Measurements from ENCODE around the gene TFDP1. TPM values are rescaled to one million over a fixed set of nuclear protein-coding genes. Genes with fewer than 3 reads are reported as not detected.

Gene TFDP1
- total and polyA plus RNA-seq, 7 donors = 26.5 to 57.1 (median 40.2) TPM

- peak; percentile 58 for DNase-seq
- 97% methylated on average over 24 of the region's 24 CpGs for WGBS, 2 donors
These were observed 51.9 kb downstream of the TFDP1 start for GRCh38 chr13:113636266-113636963.

GRCh38 chr13:113637262-113638160 is 53.0 kb downstream of the TFDP1 start:
- H3K9me3 ChIP-seq = no peaks in the 10 kb centered on the region
- no peak overlapping the region for H3K27ac ChIP-seq
- WGBS, 2 donors = 95% methylated on average over 30 of the region's 30 CpGs
- peak; percentile 36 for DNase-seq
- H3K4me1 ChIP-seq = peaks cover 0 to 14% (median 4%) of the 10 kb centered on the region in 4 donors
- peaks cover 17 to 78% (median 34%) of the 10 kb centered on the region in 4 donors for H3K36me3 ChIP-seq
- TF ChIP-seq POLR2A (IDR thresholded peaks at IDR 0.05) (no peak), POLR2AphosphoS5 (IDR thresholded peaks at IDR 0.05) (no peak), CTCF (IDR thresholded peaks at IDR 0.05) (no peak), EP300 (IDR thresholded peaks at IDR 0.05) (no peak)
- intact Hi-C loops (cut with DNase I) = no loop called here
- H3K4me3 ChIP-seq = no peak overlapping the region
- no peaks in the 10 kb centered on the region for H3K27me3 ChIP-seq

More at GRCh38 chr13:113636266-113636963, 51.9 kb downstream of the TFDP1 start:
- peaks cover 0 to 14% (median 4%) of the 10 kb centered on the region in 4 donors for H3K4me1 ChIP-seq
- TF ChIP-seq POLR2A (IDR thresholded peaks at IDR 0.05) = no peak
- TF ChIP-seq POLR2AphosphoS5 (IDR thresholded peaks at IDR 0.05) = no peak
- no peak for TF ChIP-seq EP300 (IDR thresholded peaks at IDR 0.05)
- no peak for TF ChIP-seq CTCF (IDR thresholded peaks at IDR 0.05)
- no peak overlapping the region for H3K4me3 ChIP-seq
- no peak overlapping the region for H3K27ac ChIP-seq
- intact Hi-C loops (cut with DNase I) = no loop called here
- peaks cover 17 to 89% (median 34%) of the 10 kb centered on the region in 4 donors for H3K36me3 ChIP-seq
- H3K9me3 ChIP-seq = no peaks in the 10 kb centered on the region
- H3K27me3 ChIP-seq = no peaks in the 10 kb centered on the region

- TF ChIP-seq POLR2AphosphoS5 (IDR thresholded peaks at IDR 0.05) = no peak
- no peak for TF ChIP-seq EP300 (IDR thresholded peaks at IDR 0.05)
- TF ChIP-seq POLR2A (IDR thresholded peaks at IDR 0.05) = no peak
- no peak for TF ChIP-seq CTCF (IDR thresholded peaks at IDR 0.05)
These were observed 53.7 kb downstream of the TFDP1 start for GRCh38 chr13:113638173-113638746.

GRCh38 chr13:113638806-113639205 is 54.3 kb downstream of the TFDP1 start:
- no peaks in the 10 kb centered on the region for H3K9me3 ChIP-seq
- TF ChIP-seq EP300 (IDR thresholded peaks at IDR 0.05) (no peak), CTCF (IDR thresholded peaks at IDR 0.05) (no peak), POLR2A (IDR thresholded peaks at IDR 0.05) (no peak), POLR2AphosphoS5 (IDR thresholded peaks at IDR 0.05) (no peak)
- no peaks in the 10 kb centered on the region for H3K27me3 ChIP-seq
- intact Hi-C loops (cut with DNase I) = no loop called here
- peaks cover 17 to 65% (median 29%) of the 10 kb centered on the region in 4 donors for H3K36me3 ChIP-seq
- 97 to 98% methylated on average over 8 of the region's 8 CpGs for WGBS, 2 donors
- H3K4me3 ChIP-seq = no peak overlapping the region
- peak overlapping the region in 1 of 4 donors; percentile 63 for H3K27ac ChIP-seq
- peaks cover 0 to 14% (median 4%) of the 10 kb centered on the region in 4 donors for H3K4me1 ChIP-seq
- DNase-seq = peak; percentile 54

More at GRCh38 chr13:113638173-113638746, 53.7 kb downstream of the TFDP1 start:
- 97 to 98% methylated on average over 37 of the region's 37 CpGs for WGBS, 2 donors
- peak; percentile 28 for DNase-seq
- no peaks in the 10 kb centered on the region for H3K9me3 ChIP-seq
- no peak overlapping the region for H3K27ac ChIP-seq
- intact Hi-C loops (cut with DNase I) = no loop called here
- peaks cover 0 to 14% (median 4%) of the 10 kb centered on the region in 4 donors for H3K4me1 ChIP-seq
- H3K27me3 ChIP-seq = no peaks in the 10 kb centered on the region
- no peak overlapping the region for H3K4me3 ChIP-seq
- H3K36me3 ChIP-seq = peaks cover 17 to 70% (median 34%) of the 10 kb centered on the region in 4 donors

Data from sigmoid colon (tissue), 7 donors.